HUES64 (cell line): ENCODE results near the gene BAZ1A.

Experiments
- H3K27ac ChIP-seq: 2 replicates; pipeline ENCODE4 v1.7.0; 2013; ENCODE audit warnings: low read depth, low read length, inconsistent platforms
- H3K27me3 ChIP-seq: 2 replicates; pipeline ENCODE4 v1.6.1; 2013; ENCODE audit warnings: mild to moderate bottlenecking, low read length; ENCODE audit not compliant: insufficient read depth
- H3K36me3 ChIP-seq: 2 replicates; pipeline ENCODE4 v1.6.1; 2013; ENCODE audit warnings: mild to moderate bottlenecking, low read length; ENCODE audit not compliant: insufficient read depth
- H3K4me1 ChIP-seq: 2 replicates; pipeline ENCODE4 v1.6.1; 2013; ENCODE audit warnings: mild to moderate bottlenecking, low read length, moderate library complexity; ENCODE audit not compliant: insufficient read depth
- H3K4me3 ChIP-seq: 2 replicates; pipeline ENCODE4 v1.5.1; 2013; ENCODE audit warnings: mild to moderate bottlenecking, low read length, moderate library complexity
- H3K9ac ChIP-seq: 2 replicates; pipeline ENCODE4 v1.6.1; 2013; ENCODE audit warnings: mild to moderate bottlenecking, low read depth, low read length
- H3K9me3 ChIP-seq: 2 replicates; pipeline ENCODE4 v1.6.1; 2013; ENCODE audit warnings: low read depth, low read length; ENCODE audit not compliant: insufficient read depth
- WGBS: fragments of 150-250, 120-280 bp; methylation state at CpG from one replicate; pipeline ENCODE4 v1.1.7; 2013; ENCODE audit warnings: missing lambda C conversion rate; 5-methylcytosine and 5-hydroxymethylcytosine counted together

Gene BAZ1A

GRCh38 chr14:34718750-34719304 is 156.3 kb downstream of the BAZ1A start:
- H3K4me1 ChIP-seq: no peaks in the 10 kb centered on the region
- 86% methylated on average over 1 of the region's 4 CpGs for WGBS
- no peak overlapping the region for H3K9ac ChIP-seq
- peaks cover 13% of the 10 kb centered on the region; the same call in 1 of the 2 replicates for H3K27me3 ChIP-seq
- no peak overlapping the region for H3K27ac ChIP-seq
- no peaks in the 10 kb centered on the region for H3K36me3 ChIP-seq
- H3K9me3 ChIP-seq: no peaks in the 10 kb centered on the region
- H3K4me3 ChIP-seq: no peak overlapping the region

- Histone ChIP-seq H3K27me3 (peaks cover 13% of the 10 kb centered on the region; the same call in 1 of the 2 replicates), H3K36me3 (peaks cover 22% of the 10 kb centered on the region), H3K9ac (peak overlapping the region; percentile 87; the same call in 1 of the 2 replicates), H3K9me3 (no peaks in the 10 kb centered on the region), H3K4me1 (peaks cover 8% of the 10 kb centered on the region; the same call in 1 of the 2 replicates), H3K4me3 (peak overlapping the region; percentile 90), H3K27ac (no peak overlapping the region)
- WGBS: 89% methylated on average over 6 of the region's 8 CpGs
Observed at GRCh38 chr14:34715127-34715863, 159.9 kb downstream of the BAZ1A start.

- Histone ChIP-seq H3K27ac (peak within 1 kb of the TSS; percentile 93), H3K9ac (peak within 1 kb of the TSS; percentile 87), H3K27me3 (peaks cover 13% of the 10 kb centered on the region; the same call in 1 of the 2 replicates), H3K36me3 (peaks cover 22% of the 10 kb centered on the region), H3K4me3 (peak within 1 kb of the TSS; percentile 90), H3K9me3 (no peaks in the 10 kb centered on the region), H3K4me1 (peaks cover 8% of the 10 kb centered on the region; the same call in 1 of the 2 replicates)
- whole genome bisulfite sequencing: 1% methylated on average over 76 of the region's 76 CpGs
Observed at GRCh38 chr14:34714320-34715126, 160.6 kb downstream of the BAZ1A start, which contains the start of gene CFL2. Gene CFL2 (minus strand): TSS chr14:34714593. CDS start chr14:34714540, 53 bp downstream.

GRCh38 chr14:34713681-34714319 is 161.4 kb downstream of the BAZ1A start:
- peaks cover 13% of the 10 kb centered on the region; the same call in 1 of the 2 replicates for H3K27me3 ChIP-seq
- peak overlapping the region; percentile 93 for H3K27ac ChIP-seq
- H3K9me3 ChIP-seq: no peaks in the 10 kb centered on the region
- WGBS: 3% methylated on average over 33 of the region's 33 CpGs
- peaks cover 22% of the 10 kb centered on the region for H3K36me3 ChIP-seq
- H3K4me1 ChIP-seq: peaks cover 8% of the 10 kb centered on the region; the same call in 1 of the 2 replicates
- H3K9ac ChIP-seq: peak overlapping the region; percentile 87
- peak overlapping the region; percentile 90 for H3K4me3 ChIP-seq

GRCh38 chr14:34713122-34713680 is 162.0 kb downstream of the BAZ1A start:
- 79% methylated on average over 6 of the region's 6 CpGs for WGBS
- Histone ChIP-seq H3K9me3 (no peaks in the 10 kb centered on the region), H3K36me3 (peaks cover 22% of the 10 kb centered on the region), H3K9ac (peak overlapping the region; percentile 87; the same call in 1 of the 2 replicates), H3K27ac (no peak overlapping the region), H3K27me3 (peaks cover 13% of the 10 kb centered on the region; the same call in 1 of the 2 replicates), H3K4me3 (peak overlapping the region; percentile 90), H3K4me1 (peaks cover 8% of the 10 kb centered on the region; the same call in 1 of the 2 replicates)

- Histone ChIP-seq H3K4me1 (peaks cover 8% of the 10 kb centered on the region; the same call in 1 of the 2 replicates), H3K9me3 (no peaks in the 10 kb centered on the region), H3K27ac (no peak overlapping the region), H3K27me3 (peaks cover 13% of the 10 kb centered on the region; the same call in 1 of the 2 replicates), H3K4me3 (no peak overlapping the region), H3K36me3 (peaks cover 22% of the 10 kb centered on the region), H3K9ac (no peak overlapping the region)
- WGBS: 95% methylated on average over 4 of the region's 4 CpGs
Observed at GRCh38 chr14:34711796-34712712, 163.1 kb downstream of the BAZ1A start.

- Histone ChIP-seq H3K36me3 (peaks cover 22% of the 10 kb centered on the region), H3K27ac (no peak overlapping the region), H3K4me3 (no peak overlapping the region), H3K4me1 (peaks cover 8% of the 10 kb centered on the region; the same call in 1 of the 2 replicates), H3K9ac (no peak overlapping the region), H3K9me3 (no peaks in the 10 kb centered on the region), H3K27me3 (peaks cover 13% of the 10 kb centered on the region; the same call in 1 of the 2 replicates)
- 96% methylated on average over 3 of the region's 3 CpGs for WGBS
Observed at GRCh38 chr14:34711169-34711568, 164.0 kb downstream of the BAZ1A start.

- no peak overlapping the region for H3K9ac ChIP-seq
- 87% methylated on average over 2 of the region's 2 CpGs for WGBS
- H3K4me3 ChIP-seq: no peak overlapping the region
- no peaks in the 10 kb centered on the region for H3K9me3 ChIP-seq
- peaks cover 22% of the 10 kb centered on the region for H3K36me3 ChIP-seq
- no peak overlapping the region for H3K27ac ChIP-seq
- peaks cover 8% of the 10 kb centered on the region; the same call in 1 of the 2 replicates for H3K4me1 ChIP-seq
- H3K27me3 ChIP-seq: peaks cover 11% of the 10 kb centered on the region; the same call in 1 of the 2 replicates
Observed at GRCh38 chr14:34710744-34711143, 164.4 kb downstream of the BAZ1A start.

GRCh38 chr14:34710006-34710405 is 165.2 kb downstream of the BAZ1A start:
- Histone ChIP-seq H3K9me3 (no peaks in the 10 kb centered on the region), H3K4me3 (no peak overlapping the region), H3K27me3 (peaks cover 4% of the 10 kb centered on the region; the same call in 1 of the 2 replicates), H3K9ac (no peak overlapping the region), H3K27ac (no peak overlapping the region), H3K4me1 (peaks cover 8% of the 10 kb centered on the region; the same call in 1 of the 2 replicates), H3K36me3 (peaks cover 22% of the 10 kb centered on the region)
- WGBS: 89% methylated on average over 1 of the region's 1 CpG
